Upper lobe of left lung (tissue), 6 donors: Measurements from ENCODE around the gene ERRFI1. TPM values are rescaled to one million over a fixed set of nuclear protein-coding genes. Genes with fewer than 3 reads are reported as not detected.
"Not testable (repeated sequence)": the region's sequence is repeated elsewhere in the genome, so short reads cannot be mapped to it uniquely, and the experiment has no call there.

Source experiments
- ATAC-seq, 2 donors: fragments of 200-7000 bp; cut with Tn5 transposase; one replicate each; pipeline ENCODE4 v1.9.1; 2022; ENCODE audit warnings: mild to moderate bottlenecking in 2 of 2, moderate library complexity in 2 of 2; ENCODE audit not compliant: low FRiP score in 2 of 2
- DNase-seq, 2 donors: peaks; one replicate each; pipeline ENCODE4 v3.0.0-alpha.2; 2019 to 2020
- H3K27ac ChIP-seq, 4 donors: fragments of 200-600 bp; sonication (generic); one replicate each; pipeline ENCODE4 v1.5.1; 2016 to 2019
- H3K27me3 ChIP-seq, 4 donors: fragments of 200-600 bp; sonication (generic); one replicate each; pipeline ENCODE4 v1.5.1; 2017 to 2019
- H3K36me3 ChIP-seq, 4 donors: fragments of 200-600 bp; sonication (generic); one replicate each; pipeline ENCODE4 v1.5.1; 2016 to 2019
- H3K4me1 ChIP-seq, 4 donors: fragments of 200-600 bp; sonication (generic); one replicate each; pipeline ENCODE4 v1.5.1; 2018 to 2019
- H3K4me3 ChIP-seq, 4 donors: fragments of 200-600 bp; sonication (generic); one replicate each; pipeline ENCODE4 v1.5.1; 2017 to 2019; ENCODE audit warnings: mild to moderate bottlenecking in 2 of 4, moderate library complexity in 1 of 4
- H3K9me3 ChIP-seq, 4 donors: fragments of 200-600 bp; sonication (generic); one replicate each; pipeline ENCODE4 v1.5.1; 2018 to 2019
- CTCF ChIP-seq, 6 experiments: fragments of 450-650 bp in 4 of 6; fragments of 200-600 bp in 2 of 6; sonication (generic) in 2 of 6; IDR thresholded peaks; one replicate each; pipeline ENCODE4 v1.5.1; 2016 to 2019; ENCODE audit warnings: antibody characterized with exemption in 6 of 6
- EP300 ChIP-seq, 4 donors: sonication (generic); formaldehyde crosslinking; IDR thresholded peaks; one replicate each; pipeline ENCODE4 v1.5.1; 2017; ENCODE audit warnings: antibody characterized with exemption in 4 of 4, control low read depth in 2 of 4
- POLR2A ChIP-seq, 4 donors: fragments of 450-650 bp; IDR thresholded peaks; one replicate each; pipeline ENCODE4 v1.5.1; 2016 to 2017; ENCODE audit warnings: antibody characterized with exemption in 4 of 4, mild to moderate bottlenecking in 2 of 4
- POLR2AphosphoS5 ChIP-seq, 2 donors: sonication (generic); formaldehyde crosslinking; IDR thresholded peaks; one replicate each; pipeline ENCODE4 v1.5.1; 2017; ENCODE audit warnings: antibody characterized with exemption in 2 of 2
- WGBS, 2 donors: methylation state at CpG; one replicate each; pipeline ENCODE4 v1.1.5; 2017 to 2018; 5-methylcytosine and 5-hydroxymethylcytosine counted together
- total RNA-seq, 6 donors: library from RNA; depleted of rRNA in 4 of 6; stranded (reverse); fragments of >200 nt in 4 of 6; gene quantifications; one replicate each; pipeline versions ENCODE4 v1.1.0 to v1.2.1, GENCODE V29; 2016 to 2021
- donor health status: DM: no; HTN: no; CAD: no; lungs with moderate emphysema.
- donor health status: DM: no; HTN: yes; CAD: no; lungs with severe emphysema.

Gene ERRFI1
- total RNA-seq, 6 donors from 2014 or later, result 30.4 to 164 (median 84.6) TPM

GRCh38 chr1:7967651-7968050 is 58.5 kb downstream of the ERRFI1 start:
- no peaks in the 10 kb centered on the region for H3K9me3 ChIP-seq
- H3K27me3 ChIP-seq, result no peaks in the 10 kb centered on the region
- peaks cover 18 to 92% (median 73%) of the 10 kb centered on the region in 4 donors for H3K36me3 ChIP-seq
- no peak overlapping the region for H3K27ac ChIP-seq
- no peak overlapping the region for H3K4me3 ChIP-seq
- WGBS, 2 donors, result 88 to 93% methylated on average over 4 of the region's 4 CpGs
- ATAC-seq (no peak), DNase-seq (no peak)
- no peak for TF ChIP-seq POLR2AphosphoS5 (IDR thresholded peaks at IDR 0.05)
- no peak for TF ChIP-seq EP300 (IDR thresholded peaks at IDR 0.05)
- TF ChIP-seq POLR2A (IDR thresholded peaks at IDR 0.05), result no peak
- no peak for TF ChIP-seq CTCF (IDR thresholded peaks at IDR 0.05)
- peaks cover 6 to 38% (median 19%) of the 10 kb centered on the region in 4 donors for H3K4me1 ChIP-seq

- peaks cover 18 to 88% (median 70%) of the 10 kb centered on the region in 4 donors for H3K36me3 ChIP-seq
- DNase-seq (no peak), ATAC-seq (no peak)
- no peak overlapping the region for H3K4me3 ChIP-seq
- no peaks in the 10 kb centered on the region for H3K27me3 ChIP-seq
- WGBS, 2 donors, result 48 to 71% methylated on average over 1 of the region's 1 CpG
- H3K27ac ChIP-seq, result no peak overlapping the region
- H3K4me1 ChIP-seq, result peaks cover 10 to 42% (median 22%) of the 10 kb centered on the region in 4 donors
- no peaks in the 10 kb centered on the region for H3K9me3 ChIP-seq
- no peak for TF ChIP-seq POLR2A (IDR thresholded peaks at IDR 0.05)
- TF ChIP-seq CTCF (IDR thresholded peaks at IDR 0.05), result no peak
- TF ChIP-seq EP300 (IDR thresholded peaks at IDR 0.05), result no peak
- TF ChIP-seq POLR2AphosphoS5 (IDR thresholded peaks at IDR 0.05), result no peak
These were observed 58.9 kb downstream of the ERRFI1 start for GRCh38 chr1:7967196-7967595.

GRCh38 chr1:7964476-7964875 is 61.6 kb downstream of the ERRFI1 start:
- Histone ChIP-seq H3K27ac (no peak overlapping the region), H3K4me1 (peaks cover 16 to 52% (median 28%) of the 10 kb centered on the region in 4 donors), H3K4me3 (no peak overlapping the region), H3K9me3 (no peaks in the 10 kb centered on the region), H3K36me3 (peaks cover 12 to 61% (median 43%) of the 10 kb centered on the region in 4 donors), H3K27me3 (no peaks in the 10 kb centered on the region)
- no peak for DNase-seq
- 85 to 87% methylated on average over 3 of the region's 3 CpGs for WGBS, 2 donors
- ATAC-seq, result no peak
- TF ChIP-seq EP300 (IDR thresholded peaks at IDR 0.05), result no peak
- TF ChIP-seq CTCF (IDR thresholded peaks at IDR 0.05), result no peak
- no peak for TF ChIP-seq POLR2A (IDR thresholded peaks at IDR 0.05)
- TF ChIP-seq POLR2AphosphoS5 (IDR thresholded peaks at IDR 0.05), result no peak

- not testable (repeated sequence) for H3K27ac ChIP-seq, DNase-seq, H3K4me3 ChIP-seq, ATAC-seq, H3K9me3 ChIP-seq, H3K27me3 ChIP-seq
- Histone ChIP-seq H3K36me3 (peaks cover 12 to 54% (median 41%) of the 10 kb centered on the region in 4 donors), H3K4me1 (peaks cover 16 to 52% (median 28%) of the 10 kb centered on the region in 4 donors)
- WGBS, 2 donors, result 87 to 93% methylated on average over 7 of the region's 7 CpGs
These were observed 62.3 kb downstream of the ERRFI1 start for GRCh38 chr1:7963841-7964240.

GRCh38 chr1:7963378-7963730 is 62.8 kb downstream of the ERRFI1 start:
- Histone ChIP-seq H3K4me1 (peaks cover 16 to 52% (median 28%) of the 10 kb centered on the region in 4 donors), H3K36me3 (peaks cover 12 to 50% (median 36%) of the 10 kb centered on the region in 4 donors)
- H3K9me3 ChIP-seq, DNase-seq, ATAC-seq, H3K27me3 ChIP-seq, H3K27ac ChIP-seq, H3K4me3 ChIP-seq: not testable (repeated sequence)
- 97% methylated on average over 12 of the region's 12 CpGs for WGBS, 2 donors

GRCh38 chr1:7962636-7963377 is 63.3 kb downstream of the ERRFI1 start:
- Histone ChIP-seq H3K27me3 (no peaks in the 10 kb centered on the region), H3K4me1 (peaks cover 16 to 50% (median 28%) of the 10 kb centered on the region in 4 donors), H3K4me3 (peak overlapping the region in 2 of 4 donors; percentile 77 to 92), H3K36me3 (peaks cover 12 to 48% (median 34%) of the 10 kb centered on the region in 4 donors), H3K27ac (peak overlapping the region in 2 of 4 donors; percentile 97), H3K9me3 (no peaks in the 10 kb centered on the region)
- ATAC-seq (no peak), DNase-seq (no peak)
- WGBS, 2 donors, result 87 to 88% methylated on average over 11 of the region's 11 CpGs
- TF ChIP-seq POLR2AphosphoS5 (IDR thresholded peaks at IDR 0.05) (no peak), CTCF (IDR thresholded peaks at IDR 0.05) (no peak), POLR2A (IDR thresholded peaks at IDR 0.05) (no peak), EP300 (IDR thresholded peaks at IDR 0.05) (no peak)
